Left lobe of liver (tissue), 2 donors: ENCODE measurements around the gene MDP1. TPM values are rescaled to one million over a fixed set of nuclear protein-coding genes. Genes with fewer than 3 reads are reported as not detected.
A peak's percentile ranks its signal among the peaks of the same experiment; 100 is the strongest.
"Not testable (repeated sequence)": the region's sequence is repeated elsewhere in the genome, so short reads cannot be mapped to it uniquely, and the experiment has no call there.

Experiments used
- ATAC-seq: fragments of 200-7000 bp; cut with Tn5 transposase; one replicate; pipeline ENCODE4 v1.9.1; 2020; ENCODE audit warnings: mild to moderate bottlenecking, moderate library complexity
- DNase-seq: peaks from one replicate; pipeline ENCODE4 v3.0.0-alpha.2; 2020; ENCODE audit warnings: low spot score
- total RNA-seq: library from RNA; stranded (reverse); gene quantifications from one replicate; pipeline ENCODE4 v1.2.1, GENCODE V29; 2021
- donor health status: DM: no; HTN: no; CAD: no; lungs with moderate emphysema.
- donor health status: DM: no; HTN: yes; CAD: no.

MDP1 gene
- total RNA-seq, 1 donor from 2014 or later: 5.0 TPM

DNA sequence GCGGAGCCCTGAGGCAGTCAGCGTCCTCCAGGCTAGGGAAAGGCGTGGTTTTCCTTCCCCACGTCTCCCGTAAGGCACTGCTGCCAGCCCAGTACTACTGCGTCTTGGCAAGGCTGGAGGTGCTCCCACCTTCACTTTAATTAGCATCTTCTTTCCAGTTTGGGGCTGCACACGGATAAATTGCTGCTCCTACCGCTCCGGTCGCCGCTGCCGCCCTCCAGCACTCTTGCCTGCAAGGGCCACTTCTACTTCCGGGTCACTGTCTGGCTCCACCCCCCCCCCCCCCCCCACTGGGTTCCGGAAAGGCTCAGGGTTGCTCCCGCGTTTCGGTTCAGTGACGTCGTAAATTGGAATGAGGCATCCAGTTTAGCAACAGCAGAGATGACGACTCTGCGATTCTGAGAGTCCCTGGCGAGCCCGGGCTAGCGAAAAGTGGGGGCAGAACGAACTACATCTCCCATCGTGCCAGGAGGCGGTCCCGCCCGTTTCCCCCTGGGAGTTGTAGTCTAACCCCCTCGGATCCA, 16.3 kb upstream of the MDP1 start, which contains the start of gene NEDD8:
Gene NEDD8 (minus strand): TSS at position 247 of the 524 bp plus-strand sequence. CDS start 100 bp downstream, at position 147.
- ATAC-seq (peak; percentile 91), DNase-seq (peak; percentile 91)

DNA sequence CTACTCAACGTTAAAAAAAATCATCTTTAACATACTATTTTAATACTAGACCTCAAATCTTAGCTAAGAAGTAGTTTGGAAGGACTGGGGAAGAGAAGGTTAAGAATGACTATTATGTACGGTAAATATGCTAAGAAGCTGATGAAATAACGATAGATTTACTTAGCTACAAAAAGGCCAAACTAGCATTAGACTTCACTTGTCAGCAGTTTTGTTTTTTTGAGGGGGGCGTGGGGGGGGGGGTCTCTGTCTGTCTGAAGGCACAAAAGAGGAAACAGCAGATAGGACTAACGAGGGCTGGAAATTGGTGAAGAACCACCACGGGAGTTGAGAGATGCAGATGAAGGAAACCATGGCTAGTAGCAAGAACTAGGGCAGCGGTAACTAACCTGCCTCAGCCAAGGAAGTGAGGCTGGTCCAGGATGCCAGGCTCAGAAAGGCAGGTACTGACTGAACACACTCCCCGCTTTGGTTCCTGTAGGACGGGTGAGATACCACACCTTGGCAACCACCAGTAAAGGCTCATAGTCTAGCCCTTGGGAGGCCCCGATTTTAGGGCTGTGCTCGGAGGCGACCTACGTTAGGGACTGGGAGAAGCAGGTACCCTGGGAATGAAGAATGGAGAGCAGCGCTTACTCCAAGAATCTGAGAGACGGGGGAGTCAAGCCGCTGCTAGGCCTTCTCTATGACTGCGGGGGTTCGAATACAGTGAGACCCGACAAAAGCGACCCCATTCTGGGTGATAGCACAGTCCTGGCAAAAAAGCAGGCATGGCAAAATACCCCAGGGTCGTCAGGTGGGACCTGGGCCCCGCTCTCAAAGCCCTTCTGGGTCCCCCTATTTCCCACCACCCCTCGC, 15.6 kb upstream of the MDP1 start:
- no peak for ATAC-seq
- no peak for DNase-seq

DNA sequence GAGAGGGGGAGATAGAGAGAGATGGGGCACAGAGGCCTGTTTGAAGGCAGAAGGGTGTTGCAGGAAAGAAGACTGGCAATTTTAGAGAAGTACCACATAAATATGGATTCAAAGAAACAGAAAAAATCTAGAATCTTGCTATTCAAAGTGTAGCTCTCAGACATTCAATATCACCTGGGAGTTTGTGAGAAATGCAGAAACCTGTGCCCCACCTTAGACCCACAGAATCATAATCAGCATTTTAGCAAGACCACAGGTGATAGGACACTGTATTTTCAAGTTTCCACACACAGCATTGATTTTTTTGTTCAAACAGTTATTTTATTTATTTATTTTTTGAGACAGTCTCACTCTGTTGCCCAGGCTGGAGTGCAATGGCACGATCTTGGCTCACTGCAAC, 13.0 kb upstream of the MDP1 start:
- DNase-seq (no peak), ATAC-seq (no peak)

DNA sequence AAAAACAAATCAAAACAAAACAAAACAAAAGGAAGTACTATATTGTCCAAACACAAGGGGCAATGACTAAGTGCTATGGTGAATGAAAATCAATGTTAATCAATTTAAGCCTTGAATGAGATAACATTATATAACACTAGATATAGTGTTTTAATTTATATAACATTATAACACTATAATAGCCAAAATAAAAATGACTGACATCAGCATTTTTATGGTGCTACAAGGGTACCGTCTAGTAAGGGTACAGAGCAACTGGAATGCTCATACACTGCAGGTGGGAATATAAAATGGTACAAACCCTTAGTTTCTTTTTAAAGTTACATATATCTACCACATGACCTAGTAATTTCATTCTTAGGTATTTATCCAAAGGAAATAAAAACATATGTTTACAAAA, 10.6 kb upstream of the MDP1 start:
- ATAC-seq (no peak), DNase-seq (no peak)

DNA sequence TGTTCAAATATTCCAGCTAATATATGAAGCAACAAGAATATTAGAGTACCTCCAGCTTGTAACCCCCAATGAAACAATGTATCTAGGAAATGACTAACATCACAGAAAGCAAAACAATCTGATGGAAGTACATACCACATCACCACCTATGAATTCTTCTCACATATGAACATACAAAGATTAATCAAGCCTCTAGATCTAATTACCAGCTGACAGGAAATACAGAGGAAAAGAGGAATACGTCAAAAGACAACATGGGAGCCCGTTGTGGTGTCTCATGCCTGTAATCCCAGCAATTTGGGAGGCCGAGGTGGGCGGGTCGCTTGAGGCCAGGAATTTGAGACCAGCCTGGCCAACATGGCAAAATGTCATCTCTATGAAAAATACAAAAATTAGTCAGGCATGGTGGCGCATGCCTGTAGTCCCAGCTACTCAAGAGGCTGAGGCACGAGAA, 8.8 kb upstream of the MDP1 start:
- peak; percentile 1 for DNase-seq
- ATAC-seq: no peak

DNA sequence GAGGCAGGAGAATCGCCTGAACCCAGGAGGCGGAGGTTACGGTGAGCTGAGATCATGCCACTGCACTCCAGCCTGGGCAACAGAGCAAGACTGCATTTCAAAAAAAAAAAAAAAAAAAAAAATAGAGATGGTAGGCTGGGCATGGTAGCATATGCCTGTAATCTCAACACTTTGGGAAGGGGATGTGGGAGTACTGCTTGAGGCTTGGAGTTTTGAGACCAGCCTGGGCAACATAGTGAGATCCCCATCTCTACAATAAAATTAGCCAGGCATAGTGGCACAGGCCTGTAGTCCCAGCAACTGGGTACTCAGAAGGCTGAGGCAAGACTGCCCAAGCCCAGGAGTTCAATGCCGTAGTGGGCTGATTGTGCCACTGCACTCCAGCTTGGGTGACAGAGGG, 7.1 kb upstream of the MDP1 start:
- peak; percentile 8 for DNase-seq
- not testable (repeated sequence) for ATAC-seq

DNA sequence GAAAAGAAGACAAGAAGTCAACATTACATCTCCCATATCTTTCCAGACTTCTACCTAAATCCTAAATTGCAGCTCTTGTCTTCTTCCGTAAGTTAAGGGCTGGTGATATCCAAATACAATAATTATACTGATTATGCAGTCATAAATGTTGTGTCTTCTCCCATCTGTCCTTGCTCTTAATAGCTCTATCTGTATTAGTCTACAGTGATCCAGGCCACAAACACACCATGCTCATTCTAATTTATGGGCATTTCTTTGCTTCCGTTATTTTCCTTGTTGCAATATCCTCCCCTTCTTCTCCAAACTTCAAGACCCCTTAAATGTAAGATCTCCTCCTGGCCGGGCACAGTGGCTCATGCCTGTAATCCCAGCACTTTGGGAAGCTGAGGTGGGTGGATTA, 3.7 kb upstream of the MDP1 start:
- DNase-seq (peak; percentile 14), ATAC-seq (no peak)

DNA sequence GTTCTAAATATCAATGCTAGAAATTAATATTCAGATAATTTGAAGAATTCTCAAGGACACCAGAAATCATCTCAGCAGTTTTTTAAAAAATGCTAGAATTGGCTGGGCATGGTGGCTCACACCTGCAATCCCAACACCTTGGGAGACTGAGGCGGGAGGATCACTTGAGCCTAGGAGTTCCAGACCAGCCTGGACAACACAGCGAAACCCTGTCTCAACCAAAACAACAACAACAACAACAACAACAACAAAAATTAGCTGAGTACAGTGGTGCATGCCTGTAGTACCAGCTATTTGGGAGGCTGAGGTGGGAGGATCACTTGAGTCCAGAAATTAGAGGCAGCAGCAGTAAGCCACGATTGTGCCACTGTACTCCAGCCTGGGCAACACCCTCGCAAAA, 3.2 kb upstream of the MDP1 start:
- no peak for DNase-seq
- ATAC-seq: no peak

DNA sequence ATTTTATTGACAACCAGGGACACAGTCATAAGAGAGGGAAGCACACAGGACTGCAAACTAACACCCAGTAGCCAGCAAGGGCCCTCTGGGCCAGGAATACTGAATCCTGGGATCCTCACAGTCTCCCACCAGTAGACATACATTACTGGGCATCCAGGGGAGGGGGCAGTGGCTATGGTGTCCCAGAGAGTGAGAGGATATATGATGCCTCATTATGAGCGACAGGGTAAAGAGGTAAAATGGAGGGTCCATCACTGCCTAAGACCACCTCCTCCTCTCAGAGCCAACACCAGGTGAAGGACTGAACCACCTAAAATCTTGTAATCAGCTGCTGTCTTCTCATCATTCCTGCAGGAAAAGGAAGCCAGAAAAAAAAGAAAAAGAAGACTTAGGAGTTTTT, 1.0 kb upstream of the MDP1 start:
- not testable (repeated sequence) for ATAC-seq
- DNase-seq: peak; percentile 7

DNA sequence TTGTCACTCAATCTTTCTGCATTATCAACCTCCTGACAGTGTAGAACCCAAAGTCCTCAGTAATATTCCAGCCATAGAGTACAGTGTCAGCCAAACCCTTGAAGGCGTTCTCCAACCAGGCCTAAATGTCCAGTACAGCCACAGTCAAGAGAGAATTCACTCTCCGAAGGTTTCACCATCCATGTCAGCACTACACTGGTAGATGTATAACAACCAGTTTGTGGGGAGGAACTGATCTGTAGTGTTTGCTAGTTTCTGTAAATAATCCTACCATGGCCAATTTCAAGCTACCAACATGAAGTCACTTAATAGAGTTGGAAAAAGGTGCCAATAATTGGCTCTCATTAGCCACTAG, 456 bp upstream of the MDP1 start:
- ATAC-seq (no peak), DNase-seq (no peak)

DNA sequence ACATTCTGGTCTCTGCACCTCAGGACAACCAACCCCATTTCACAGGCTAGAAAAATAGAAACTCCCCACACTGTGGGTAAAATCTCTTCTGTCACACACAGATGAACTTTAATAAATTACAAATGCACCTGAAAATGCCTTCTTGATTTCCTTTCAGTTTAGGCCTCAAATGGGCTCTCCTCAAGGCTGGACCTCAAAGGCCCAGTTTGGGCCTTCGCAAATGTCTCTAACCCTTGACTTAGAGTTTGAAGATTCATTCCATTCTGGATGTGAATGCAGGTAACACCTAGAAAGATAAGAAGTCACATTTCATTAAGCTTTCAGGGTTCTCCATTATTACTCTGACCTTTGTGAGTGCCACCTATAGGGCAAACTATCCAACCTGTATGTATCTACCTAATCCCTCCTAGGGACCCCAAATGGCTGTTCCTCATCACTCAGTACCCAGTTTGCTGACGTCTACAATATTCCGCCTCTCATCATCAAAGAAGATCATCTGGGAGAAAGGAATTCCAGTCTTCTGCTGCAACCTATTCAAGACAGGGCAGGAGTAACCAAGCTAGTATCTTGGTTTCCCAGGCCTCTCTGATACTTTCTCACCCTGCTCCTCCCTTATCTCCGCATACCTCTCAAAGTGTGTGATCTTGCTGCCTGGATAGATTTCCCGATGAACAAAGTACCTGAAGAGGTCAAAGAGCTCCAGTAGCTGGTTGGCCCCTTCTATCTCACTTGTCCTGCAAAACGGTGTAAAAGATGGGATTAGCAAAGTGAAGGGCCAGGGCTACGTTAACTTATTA, 1.8 kb downstream of the MDP1 start:
- ATAC-seq (no peak), DNase-seq (peak; percentile 14)

DNA sequence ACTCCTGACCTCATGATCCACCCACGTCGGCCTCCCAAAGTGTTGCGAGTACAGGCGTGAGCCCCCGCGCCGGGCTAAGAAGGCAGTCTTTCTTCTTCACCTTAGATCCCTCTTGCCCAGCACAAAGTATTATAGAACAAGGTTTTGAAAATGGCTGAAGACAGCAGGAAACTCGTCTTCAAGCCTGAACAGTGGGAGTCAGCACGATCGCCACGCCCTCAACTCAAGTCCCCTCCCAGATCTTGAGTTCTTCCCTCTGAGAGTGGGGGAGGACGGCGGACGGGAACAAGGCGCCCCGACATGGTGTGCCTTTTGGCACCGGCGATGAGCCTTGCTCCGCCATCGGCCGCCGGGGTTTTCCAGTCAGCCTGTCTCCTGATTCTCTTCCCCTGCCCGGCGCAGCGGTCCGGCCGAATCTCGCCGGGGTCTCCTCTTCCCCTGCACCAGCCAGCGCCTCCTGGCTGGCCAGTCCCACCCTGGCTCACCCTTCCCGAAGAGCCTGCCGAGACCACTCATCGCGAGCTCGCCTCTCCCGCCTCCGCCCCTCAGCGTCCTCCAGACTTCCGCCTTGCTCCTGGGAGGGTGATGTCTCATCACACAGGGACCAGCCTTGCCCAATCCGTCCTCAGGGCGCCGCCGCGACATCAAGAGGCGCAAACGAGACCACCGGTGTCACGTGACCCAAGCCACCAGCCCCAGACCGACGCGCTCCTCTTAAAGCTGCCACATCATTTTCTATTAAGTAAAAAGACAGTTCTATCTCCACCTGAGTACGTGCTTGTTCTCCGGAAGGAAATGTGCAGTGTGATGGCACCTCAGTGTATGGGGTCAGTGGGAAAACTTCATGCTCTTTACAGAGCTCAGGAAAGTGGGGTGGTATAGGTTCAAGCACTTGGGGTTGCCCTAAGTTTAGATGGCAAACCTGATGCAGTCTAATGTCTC, 2.7 kb downstream of the MDP1 start, which contains the start of gene CHMP4A:
Gene CHMP4A (minus strand): TSS at position 565 of the 942 bp plus-strand sequence. CDS start 49 bp downstream, at position 516.
- DNase-seq (peak; percentile 89), ATAC-seq (peak; percentile 77)

DNA sequence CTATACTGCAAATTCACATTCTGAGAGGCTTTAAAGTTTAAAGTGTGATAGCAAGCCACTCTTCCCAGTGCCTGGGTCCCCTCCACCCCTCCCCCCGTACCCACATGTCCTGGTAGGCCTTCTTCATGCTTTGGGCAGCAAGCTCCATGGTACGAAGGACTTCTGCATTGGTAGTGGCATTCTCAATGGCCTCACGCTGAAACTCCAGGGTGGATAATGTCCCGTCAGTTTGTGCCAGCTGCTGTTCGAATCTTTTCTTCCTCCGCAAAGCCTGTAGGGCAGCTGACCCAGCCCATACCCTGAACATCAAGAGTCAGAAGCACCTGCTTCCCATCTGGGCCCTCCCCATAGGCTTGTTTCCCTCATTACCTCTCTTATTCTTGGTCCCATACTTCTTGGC, 4.6 kb downstream of the MDP1 start:
- no peak for ATAC-seq
- peak; percentile 30 for DNase-seq

DNA sequence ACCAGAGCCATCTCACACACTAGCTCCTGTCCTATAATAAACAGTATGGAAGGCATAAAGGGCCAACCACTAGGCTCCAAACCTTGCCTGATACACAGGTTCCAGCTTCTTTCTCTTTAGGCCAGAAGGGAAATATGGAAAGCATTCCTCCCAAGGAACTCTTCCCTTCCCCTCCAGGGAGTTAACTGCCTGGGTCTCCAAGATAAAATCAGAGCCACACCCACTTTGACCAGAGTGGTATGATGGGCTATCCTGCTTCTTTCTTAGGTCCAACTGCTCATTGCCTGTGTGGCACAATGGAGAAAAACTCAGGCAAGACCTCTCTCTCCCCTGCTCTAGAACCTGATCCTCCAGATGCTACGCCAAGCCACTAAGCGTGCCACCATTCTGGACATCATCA, 8.2 kb downstream of the MDP1 start:
- no peak for ATAC-seq
- peak; percentile 12 for DNase-seq

DNA sequence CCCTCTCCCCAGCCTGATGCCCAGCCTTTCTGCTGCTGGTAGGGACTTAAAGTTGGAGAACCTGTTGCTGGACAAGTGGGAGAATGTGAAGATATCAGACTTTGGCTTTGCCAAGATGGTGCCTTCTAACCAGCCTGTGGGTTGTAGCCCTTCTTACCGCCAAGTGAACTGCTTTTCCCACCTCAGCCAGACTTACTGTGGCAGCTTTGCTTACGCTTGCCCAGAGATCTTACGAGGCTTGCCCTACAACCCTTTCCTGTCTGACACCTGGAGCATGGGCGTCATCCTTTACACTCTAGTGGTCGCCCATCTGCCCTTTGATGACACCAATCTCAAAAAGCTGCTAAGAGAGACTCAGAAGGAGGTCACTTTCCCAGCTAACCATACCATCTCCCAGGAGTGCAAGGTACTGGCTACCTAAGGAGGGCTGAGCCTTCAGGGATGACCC, 8.7 kb downstream of the MDP1 start:
- ATAC-seq: no peak
- DNase-seq: peak; percentile 16

DNA sequence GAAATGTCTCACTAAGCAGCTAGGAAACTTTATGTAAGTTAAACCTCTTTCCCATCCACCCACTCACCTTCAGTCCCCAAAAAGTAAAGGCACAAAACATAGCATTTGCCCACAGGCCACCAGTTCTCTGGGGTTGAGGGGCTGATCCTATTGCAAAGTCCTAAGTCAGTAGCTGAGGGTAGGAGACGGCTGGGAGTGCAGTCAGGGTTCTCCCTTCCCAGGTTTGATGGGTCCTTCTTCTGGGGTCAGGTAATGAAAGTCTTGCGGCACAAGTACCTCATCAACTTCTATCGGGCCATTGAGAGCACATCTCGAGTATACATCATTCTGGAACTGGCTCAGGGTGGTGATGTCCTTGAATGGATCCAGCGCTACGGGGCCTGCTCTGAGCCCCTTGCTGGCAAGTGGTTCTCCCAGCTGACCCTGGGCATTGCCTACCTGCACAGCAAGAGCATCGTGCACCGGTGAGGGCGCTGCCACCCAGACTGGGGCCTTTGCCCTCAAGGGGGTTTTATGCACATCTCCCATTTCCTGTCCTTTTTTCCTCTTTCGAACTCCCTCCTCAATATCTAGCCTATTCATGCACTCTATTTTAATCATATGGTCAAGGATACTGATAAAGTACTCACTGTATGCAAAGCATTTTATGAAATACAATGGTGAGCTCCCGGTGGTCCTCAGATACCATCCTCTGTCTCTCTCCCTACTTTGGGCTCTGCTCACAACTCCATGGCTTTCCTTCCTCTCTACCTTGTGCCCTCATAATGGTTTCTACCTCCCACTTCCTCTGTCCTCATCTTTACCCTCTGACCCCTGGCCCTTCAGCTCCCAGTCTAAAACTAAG, 9.4 kb downstream of the MDP1 start:
- DNase-seq: peak; percentile 34
- no peak for ATAC-seq

DNA sequence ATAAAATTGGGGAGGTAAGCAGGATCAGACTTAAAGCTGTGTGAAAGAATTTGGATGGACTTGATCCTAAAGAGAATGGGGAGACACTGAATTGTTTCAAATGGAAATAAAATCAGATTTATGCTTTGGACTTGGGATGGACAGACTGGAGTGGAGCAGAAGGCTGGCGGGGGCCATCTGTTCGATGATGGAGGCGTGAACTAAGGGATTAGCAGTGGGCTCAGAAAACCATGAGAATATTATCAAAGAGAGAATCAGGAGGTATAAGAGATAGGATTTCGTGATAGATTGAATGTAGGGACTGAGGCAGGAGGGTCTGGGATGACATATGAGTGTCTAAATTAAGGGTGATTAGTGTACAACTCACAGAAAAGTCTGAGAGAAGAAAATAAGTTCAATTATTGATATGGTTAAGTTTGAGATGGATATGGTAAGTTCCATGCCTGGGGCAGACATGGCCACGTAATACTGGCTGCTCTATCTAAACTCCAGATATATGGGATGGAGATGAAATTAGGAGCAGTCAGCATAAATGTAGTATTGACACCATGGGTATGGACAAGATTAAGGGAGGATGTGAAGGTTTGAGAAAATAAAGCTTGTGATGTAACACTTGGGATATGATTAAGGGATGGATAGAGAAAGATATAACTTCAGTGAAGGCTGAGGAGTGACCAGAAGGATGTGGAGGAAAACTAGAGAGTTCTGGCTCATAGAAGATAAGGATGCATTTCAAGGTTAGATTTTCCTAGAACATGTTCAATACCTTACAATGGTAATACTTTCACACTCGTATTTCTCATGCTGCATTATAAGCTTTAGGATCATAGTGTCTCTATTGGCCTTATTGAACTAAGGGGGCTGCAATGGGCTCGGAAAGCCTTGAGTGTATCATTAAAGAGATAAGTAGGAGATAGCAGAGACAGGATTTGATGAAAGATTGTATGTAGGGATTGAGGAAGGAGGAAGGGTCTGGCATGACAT, 11.4 kb downstream of the MDP1 start:
- DNase-seq: no peak
- no peak for ATAC-seq

DNA sequence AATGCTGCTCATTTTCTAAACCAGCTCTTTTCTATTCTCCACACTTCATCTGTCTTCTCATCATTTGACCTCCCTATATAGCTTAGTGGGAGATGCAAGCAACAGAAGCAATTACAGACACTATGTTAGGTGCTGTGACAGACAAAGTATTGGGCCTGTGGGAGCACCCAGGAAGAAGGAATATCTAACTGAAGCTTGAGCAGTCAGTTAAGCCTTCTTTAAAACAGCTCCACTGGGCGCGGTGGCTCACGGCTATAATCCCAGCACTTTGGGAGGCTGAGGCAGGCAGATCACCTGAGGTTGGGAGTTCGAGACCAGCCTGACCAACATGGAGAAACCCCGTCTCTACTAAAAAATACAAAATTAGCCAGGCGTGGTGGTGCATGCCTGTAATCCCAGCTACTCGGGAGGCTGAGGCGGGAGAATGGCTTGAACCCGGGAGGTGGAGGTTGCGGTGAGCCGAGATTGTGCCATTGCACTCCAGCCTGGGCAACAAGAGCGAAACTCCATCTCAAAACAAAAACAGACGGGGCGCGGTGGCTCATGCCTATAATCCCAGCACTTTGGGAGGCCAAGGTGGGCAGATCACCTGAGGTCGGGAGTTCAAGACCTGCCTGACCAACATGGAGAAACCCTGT, 12.5 kb downstream of the MDP1 start:
- ATAC-seq: not testable (repeated sequence)
- peak; percentile 24 for DNase-seq
